CD4-positive, alpha-beta T cell treated with Interferon gamma for 1 hour (primary cell): Measurements from ENCODE around the gene SERINC3.
"Not testable (repeated sequence)": the region's sequence is repeated elsewhere in the genome, so short reads cannot be mapped to it uniquely, and the experiment has no call there.

Experiments used
- DNase-seq: peaks from one replicate; pipeline ENCODE4 v3.0.0-alpha.2; 2020

SERINC3 gene

GRCh38 chr20:44489931-44490330 lies 31.9 kb downstream of the SERINC3 start:
- no peak for DNase-seq

- DNase-seq: no peak
Measured at GRCh38 chr20:44489223-44489622, 32.6 kb downstream of the SERINC3 start.

- no peak for DNase-seq
Measured at GRCh38 chr20:44488551-44488950, 33.3 kb downstream of the SERINC3 start.

- no peak for DNase-seq
Measured at GRCh38 chr20:44485830-44486198, 36.1 kb downstream of the SERINC3 start.

- DNase-seq: no peak
Measured at GRCh38 chr20:44485078-44485829, 36.6 kb downstream of the SERINC3 start.

GRCh38 chr20:44483112-44483511 lies 38.8 kb downstream of the SERINC3 start:
- DNase-seq: no peak

- DNase-seq: no peak
Measured at GRCh38 chr20:44481719-44482416, 40.0 kb downstream of the SERINC3 start.

- DNase-seq: no peak
Measured at GRCh38 chr20:44480097-44480496, 41.8 kb downstream of the SERINC3 start.

- DNase-seq: no peak
Measured at GRCh38 chr20:44479643-44480042, 42.2 kb downstream of the SERINC3 start.

GRCh38 chr20:44478206-44478605 lies 43.7 kb downstream of the SERINC3 start:
- DNase-seq: no peak

GRCh38 chr20:44477151-44477550 lies 44.7 kb downstream of the SERINC3 start:
- no peak for DNase-seq

- peak; percentile 89 for DNase-seq
Measured at GRCh38 chr20:44475694-44476560, 45.9 kb downstream of the SERINC3 start, which contains the start of gene TTPAL. Gene TTPAL, plus strand, starts transcription at chr20:44475874. Its CDS starts 4,126 bp downstream, at chr20:44480000.

- no peak for DNase-seq
Measured at GRCh38 chr20:44475372-44475693, 46.5 kb downstream of the SERINC3 start.

GRCh38 chr20:44472283-44472682 lies 49.6 kb downstream of the SERINC3 start:
- not testable (repeated sequence) for DNase-seq

GRCh38 chr20:44471481-44471882 lies 50.4 kb downstream of the SERINC3 start:
- no peak for DNase-seq

- DNase-seq: no peak
Measured at GRCh38 chr20:44470327-44470726, 51.5 kb downstream of the SERINC3 start.

GRCh38 chr20:44468044-44468782 lies 53.7 kb downstream of the SERINC3 start:
- no peak for DNase-seq

- no peak for DNase-seq
Measured at GRCh38 chr20:44467289-44467883, 54.5 kb downstream of the SERINC3 start.

- no peak for DNase-seq
Measured at GRCh38 chr20:44465001-44465560, 56.8 kb downstream of the SERINC3 start.

GRCh38 chr20:44464514-44464913 lies 57.4 kb downstream of the SERINC3 start:
- DNase-seq: no peak

- no peak for DNase-seq
Measured at GRCh38 chr20:44463466-44463865, 58.4 kb downstream of the SERINC3 start.

GRCh38 chr20:44461803-44462174 lies 60.1 kb downstream of the SERINC3 start:
- DNase-seq: no peak
